Endothelial cell of umbilical vein (primary cell): Measurements from ENCODE around the gene ZNF282. TPM values are rescaled to one million over a fixed set of nuclear protein-coding genes. Genes with fewer than 3 reads are reported as not detected.

ENCODE experiments used
- BruUV-seq: library from RNA; stranded (reverse); fragments of 400-500 nt; replicated peaks from 2 replicates; lab custom pipeline; 2021; lab: Mats Ljungman, UMichigan
- CTCF ChIA-PET: fragments of 300-600, 350-600 bp; sonication (Branson Sonifier 250); formaldehyde crosslinking; loops from one replicate; lab custom pipeline; 2021; ENCODE audit warnings: antibody characterized with exemption, inconsistent platforms; lab: Charles Lee
- POLR2A ChIA-PET: fragments of 300-600, 350-600 bp; sonication (Branson Sonifier 250); formaldehyde crosslinking; loops from one replicate; lab custom pipeline; 2021; ENCODE audit warnings: antibody characterized with exemption, inconsistent platforms; lab: Charles Lee
- DNase-seq: peaks from one replicate; pipeline ENCODE4 v3.0.0-alpha.2; 2011; ENCODE audit warnings: low read depth, low spot score
- FAIRE-seq: peaks from 2 replicates; lab custom pipeline; 2011; peaks lifted over from hg19 to GRCh38; lab: Jason Lieb, UNC
- H2AFZ ChIP-seq: 2 replicates; pipeline ENCODE4 v1.6.0; 2012; ENCODE audit warnings: low read depth, low read length, control low read depth, inconsistent platforms
- H3K27ac ChIP-seq: 2 replicates; pipeline ENCODE4 v1.5.1; 2011; ENCODE audit warnings: low read depth, mild to moderate bottlenecking, control low read depth, low read length, moderate library complexity; ENCODE audit not compliant: insufficient read depth
- H3K27me3 ChIP-seq, 2 experiments: 2 replicates each; pipeline versions ENCODE4 v1.6.0 to v1.6.1; 2011; ENCODE audit warnings: low read length in 2 of 2, mixed read lengths in 1 of 2; ENCODE audit not compliant: control insufficient read depth in 2 of 2, insufficient read depth in 2 of 2
- H3K36me3 ChIP-seq, 2 experiments: 2 replicates in 1 of 2; 3 replicates in 1 of 2; pipeline ENCODE4 v1.5.1; 2011; ENCODE audit warnings: low read length in 2 of 2, mild to moderate bottlenecking in 1 of 2, moderate library complexity in 1 of 2; ENCODE audit not compliant: control insufficient read depth in 2 of 2, insufficient read depth in 2 of 2; ENCODE audit errors: extremely low read depth in 1 of 2
- H3K4me1 ChIP-seq: 3 replicates; pipeline ENCODE4 v1.5.1; 2011; ENCODE audit warnings: mild to moderate bottlenecking, low read length; ENCODE audit not compliant: control insufficient read depth, insufficient read depth; ENCODE audit errors: extremely low read depth
- H3K4me2 ChIP-seq: 2 replicates; pipeline ENCODE4 v1.6.1; 2011; ENCODE audit warnings: low read length, control low read depth, mixed read lengths; ENCODE audit not compliant: insufficient read depth
- H3K4me3 ChIP-seq, 3 experiments: fragments of 200-600 bp in 1 of 3; sonication (generic), shearing (Covaris generic) in 1 of 3; replicated peaks in 1 of 3; 2 replicates each; pipeline ENCODE4 v1.5.1; 2011 to 2016; ENCODE audit warnings: control low read depth in 3 of 3, low read length in 3 of 3, mild to moderate bottlenecking in 2 of 3, inconsistent platforms in 1 of 3, low read depth in 1 of 3, moderate library complexity in 1 of 3; ENCODE audit not compliant: insufficient read depth in 1 of 3
- H3K79me2 ChIP-seq: 2 replicates; pipeline ENCODE4 v1.6.0; 2012; ENCODE audit warnings: low read length, inconsistent platforms; ENCODE audit not compliant: control insufficient read depth, insufficient read depth
- H3K9ac ChIP-seq: replicated peaks from 2 replicates; pipeline ENCODE3; 2011; ENCODE audit warnings: low read length, control low read depth; ENCODE audit not compliant: insufficient read depth; ENCODE audit errors: extremely low read depth
- H3K9me1 ChIP-seq: replicated peaks from 3 replicates; pipeline ENCODE4 v1.6.0; 2011; ENCODE audit warnings: mild to moderate bottlenecking, low read length; ENCODE audit not compliant: control insufficient read depth, insufficient read depth; ENCODE audit errors: extremely low read depth
- H3K9me3 ChIP-seq: replicated peaks from 2 replicates; pipeline ENCODE4 v1.5.1; 2012; ENCODE audit warnings: low read length, inconsistent platforms; ENCODE audit not compliant: control insufficient read depth, insufficient read depth
- H4K20me1 ChIP-seq: replicated peaks from 2 replicates; pipeline ENCODE3; 2011; ENCODE audit warnings: mild to moderate bottlenecking, low read length; ENCODE audit not compliant: control insufficient read depth, insufficient read depth; ENCODE audit errors: extremely low read depth
- CTCF ChIP-seq, 2 donors: IDR thresholded peaks; 1 replicate in 1 of 2; 2 replicates in 1 of 2; pipeline ENCODE4 v1.5.1; 2011; ENCODE audit warnings: low read length in 2 of 2, mild to moderate bottlenecking in 2 of 2, moderate library complexity in 2 of 2, control low read depth in 1 of 2, inconsistent platforms in 1 of 2, low read depth in 1 of 2; ENCODE audit not compliant: insufficient read depth in 1 of 2; ENCODE audit errors: extremely low read depth in 1 of 2
- EZH2 ChIP-seq: IDR thresholded peaks from 2 replicates; pipeline ENCODE4 v1.6.1; 2012; ENCODE audit warnings: borderline replicate concordance, low read depth, mild to moderate bottlenecking, moderate library complexity, low read length, inconsistent platforms; ENCODE audit not compliant: severe bottlenecking
- FOS ChIP-seq: IDR thresholded peaks from 2 replicates; pipeline ENCODE4 v1.6.1; 2011; ENCODE audit warnings: mild to moderate bottlenecking, low read length, moderate library complexity, borderline replicate concordance; ENCODE audit not compliant: insufficient read depth
- GATA2 ChIP-seq: IDR thresholded peaks from 2 replicates; pipeline ENCODE4 v1.7.0; 2011; ENCODE audit warnings: low read depth, mild to moderate bottlenecking, moderate library complexity, mixed read lengths, low read length; ENCODE audit not compliant: insufficient read length, insufficient read depth
- JUN ChIP-seq: IDR thresholded peaks from 2 replicates; pipeline ENCODE4 v1.6.1; 2011; ENCODE audit warnings: borderline replicate concordance, low read depth; ENCODE audit not compliant: insufficient read length, insufficient read depth
- MAX ChIP-seq: IDR thresholded peaks from 2 replicates; pipeline ENCODE4 v1.6.1; 2011; ENCODE audit not compliant: insufficient read depth, insufficient read length
- MYC ChIP-seq: IDR thresholded peaks from one replicate; pipeline ENCODE4 v1.6.1; 2011; ENCODE audit warnings: mild to moderate bottlenecking, low read depth, low read length
- POLR2A ChIP-seq: IDR thresholded peaks from 2 replicates; pipeline ENCODE4 v1.6.1; 2012; ENCODE audit warnings: low read depth, mild to moderate bottlenecking, control low read depth, low read length
- POLR2AphosphoS5 ChIP-seq: IDR thresholded peaks from 2 replicates; pipeline ENCODE4 v1.6.1; 2012; ENCODE audit warnings: low read depth, mild to moderate bottlenecking, control low read depth, low read length, moderate library complexity; ENCODE audit not compliant: insufficient read depth
- dilution Hi-C: fragments of 300-500 bp; cut with MboI; formaldehyde crosslinking; loops from one replicate; pipeline ENCODE4 v1.15.0; 2019; ENCODE audit warnings: low sequenced_read_pairs; ENCODE audit not compliant: extremely low pct_ligation_motif_present
- intact Hi-C: fragments of 100-400 bp; cut with micrococcal nuclease; formaldehyde crosslinking; loops from one replicate; pipeline ENCODE4 v1.10.0; 2022
- polyA plus RNA-seq, 4 experiments: library from polyadenylated mRNA; depleted of rRNA in 3 of 4; stranded (reverse) in 3 of 4; unstranded in 1 of 4; fragments of >200 nt; gene quantifications; 2 replicates each; pipeline versions ENCODE4 v1.2.1 to v1.2.3, GENCODE V29; 2011 to 2012; ENCODE audit warnings: missing spikeins in 1 of 4
- total RNA-seq: library from RNA; stranded (reverse); gene quantifications from 2 replicates; pipeline ENCODE4 v1.2.3, GENCODE V29; 2021

ZNF282 gene
- total and polyA plus RNA-seq, 2 donors (not counting 3 experiments of a cell fraction or from before 2014, with no cell fraction given), result 20.0 to 34.4 TPM

GRCh38 chr7:149207324-149208035 is 12.1 kb downstream of the ZNF282 start:
- BruUV-seq, result no TSS peak
- ChIA-PET POLR2A (no interaction called here), CTCF (interaction anchor here (5.6 kb wide), 1 partner anchor 12 kb away, joined by 21 read pairs; the partner anchor contains the start of gene ZNF282)
- H3K4me1 ChIP-seq, result peaks cover 4% of the 10 kb centered on the region
- H3K9me1 ChIP-seq, result no peaks in the 10 kb centered on the region
- no peak for DNase-seq
- H4K20me1 ChIP-seq, result no peaks in the 10 kb centered on the region
- H3K9ac ChIP-seq, result no peak overlapping the region
- TF ChIP-seq POLR2A (no peak), EZH2 (no peak), POLR2AphosphoS5 (no peak), JUN (no peak), GATA2 (no peak), FOS (no peak), MAX (no peak), MYC (no peak), CTCF (IDR thresholded peaks at IDR 0.05; ENCODE audit: extremely low read depth in 1 of 2, insufficient read depth in 1 of 2, low read depth in 1 of 2, low read length in 2 of 2) (no peak)
- intact Hi-C loops (no loop called here), dilution Hi-C loops (no loop called here)
- no peaks in the 10 kb centered on the region for H3K27me3 ChIP-seq
- no peak overlapping the region for H3K4me2 ChIP-seq
- H3K27ac ChIP-seq, result no peak overlapping the region
- peaks cover 22% of the 10 kb centered on the region for H3K79me2 ChIP-seq
- no peak overlapping the region for H3K4me3 ChIP-seq
- no peaks in the 10 kb centered on the region for H3K9me3 ChIP-seq
- peaks cover 15 to 51% of the 10 kb centered on the region in 2 experiments for H3K36me3 ChIP-seq
- FAIRE-seq, result no peak
- no peak overlapping the region for H2AFZ ChIP-seq
